ENCODE results near the gene RPS15.

The RPS15 gene

GRCh38 chr19:1481893-1482360 lies 43.7 kb downstream of the RPS15 start:
- DNase-seq (ENCODE audit: low read depth, low spot score) = no peak

DNA sequence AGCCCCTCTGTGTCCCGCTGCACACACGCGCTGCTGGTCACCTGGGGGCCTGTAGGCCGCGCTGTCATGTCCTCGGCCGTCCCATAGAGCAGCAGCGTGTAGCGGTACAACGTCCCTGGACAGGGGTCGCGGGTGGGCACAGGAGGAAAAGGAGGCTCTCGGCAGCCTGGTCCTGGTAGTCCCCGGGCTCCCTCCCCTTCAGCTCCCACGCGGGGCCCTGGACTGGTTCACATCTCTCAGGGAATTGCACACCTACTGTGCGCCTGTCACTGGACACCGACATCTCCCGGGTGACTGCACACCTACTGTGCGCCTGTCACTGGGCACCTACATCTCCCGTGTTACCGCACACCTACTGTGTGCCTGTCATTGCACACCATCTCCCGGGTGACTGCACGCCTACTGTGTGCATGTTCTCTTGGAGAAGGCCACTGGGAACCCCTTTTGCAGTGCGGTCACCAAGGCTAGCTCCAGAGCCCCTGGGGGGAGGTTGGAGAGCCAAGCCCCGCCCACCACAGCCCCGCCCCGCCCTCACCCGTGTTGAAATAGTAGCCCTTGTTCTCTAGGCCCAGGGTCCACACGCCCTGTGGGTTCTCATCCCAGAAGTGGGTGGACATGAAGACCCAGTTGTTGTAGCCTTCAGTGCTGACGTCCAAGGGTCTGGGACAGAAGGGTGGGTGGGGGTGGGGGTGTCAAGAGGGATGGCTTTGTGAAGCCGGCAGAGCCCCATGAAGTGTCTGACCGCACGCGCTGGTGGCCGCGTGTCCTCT lies 44.4 kb downstream of the RPS15 start:
- no peak for DNase-seq (ENCODE audit: low read depth, low spot score)

DNA sequence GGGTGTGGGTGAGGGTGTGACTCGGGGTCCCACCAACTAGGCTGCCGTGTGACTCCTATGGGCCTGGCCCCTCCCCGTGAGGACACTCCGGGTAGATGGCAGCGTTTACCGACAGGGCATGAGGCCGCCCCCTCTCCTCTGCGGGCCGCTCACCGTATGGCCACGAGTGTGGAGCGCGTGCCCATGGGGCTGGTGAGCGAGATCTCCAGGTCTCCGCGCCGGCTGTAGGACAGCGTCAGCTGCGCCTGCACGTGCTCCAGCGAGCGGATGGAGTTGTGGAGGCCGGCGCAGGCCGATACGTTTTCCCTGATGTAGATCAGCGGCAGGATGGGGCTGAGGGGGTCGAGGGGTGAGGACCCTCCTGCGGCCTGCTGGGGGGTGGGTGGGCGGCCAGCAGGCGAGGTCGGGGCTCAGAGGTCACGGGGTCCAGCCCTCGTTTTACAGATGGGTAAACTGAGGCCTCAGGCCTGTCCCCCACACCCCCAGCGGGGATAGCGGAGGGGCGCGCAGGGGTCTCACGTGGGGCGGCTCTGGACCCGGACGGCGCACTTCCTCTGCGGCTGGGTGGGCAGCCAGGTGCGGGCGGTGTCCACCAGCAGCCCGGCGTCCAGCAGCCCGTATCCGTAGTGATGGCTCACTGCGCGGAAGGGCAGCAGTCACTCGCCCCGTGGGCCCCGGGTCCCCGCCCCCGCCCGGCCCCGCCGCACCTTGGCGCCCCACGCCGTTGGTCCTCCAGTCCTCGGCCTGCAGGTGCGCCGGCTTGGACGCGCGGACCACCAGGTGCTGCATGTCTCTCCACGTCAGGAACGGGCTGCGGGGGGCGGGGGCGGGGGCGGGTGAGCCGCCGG lies 45.2 kb downstream of the RPS15 start:
- no peak for DNase-seq (ENCODE audit: low read depth, low spot score)

- no peak for DNase-seq (ENCODE audit: low read depth, low spot score)
These were observed 45.8 kb downstream of the RPS15 start for GRCh38 chr19:1483979-1484428.

DNA sequence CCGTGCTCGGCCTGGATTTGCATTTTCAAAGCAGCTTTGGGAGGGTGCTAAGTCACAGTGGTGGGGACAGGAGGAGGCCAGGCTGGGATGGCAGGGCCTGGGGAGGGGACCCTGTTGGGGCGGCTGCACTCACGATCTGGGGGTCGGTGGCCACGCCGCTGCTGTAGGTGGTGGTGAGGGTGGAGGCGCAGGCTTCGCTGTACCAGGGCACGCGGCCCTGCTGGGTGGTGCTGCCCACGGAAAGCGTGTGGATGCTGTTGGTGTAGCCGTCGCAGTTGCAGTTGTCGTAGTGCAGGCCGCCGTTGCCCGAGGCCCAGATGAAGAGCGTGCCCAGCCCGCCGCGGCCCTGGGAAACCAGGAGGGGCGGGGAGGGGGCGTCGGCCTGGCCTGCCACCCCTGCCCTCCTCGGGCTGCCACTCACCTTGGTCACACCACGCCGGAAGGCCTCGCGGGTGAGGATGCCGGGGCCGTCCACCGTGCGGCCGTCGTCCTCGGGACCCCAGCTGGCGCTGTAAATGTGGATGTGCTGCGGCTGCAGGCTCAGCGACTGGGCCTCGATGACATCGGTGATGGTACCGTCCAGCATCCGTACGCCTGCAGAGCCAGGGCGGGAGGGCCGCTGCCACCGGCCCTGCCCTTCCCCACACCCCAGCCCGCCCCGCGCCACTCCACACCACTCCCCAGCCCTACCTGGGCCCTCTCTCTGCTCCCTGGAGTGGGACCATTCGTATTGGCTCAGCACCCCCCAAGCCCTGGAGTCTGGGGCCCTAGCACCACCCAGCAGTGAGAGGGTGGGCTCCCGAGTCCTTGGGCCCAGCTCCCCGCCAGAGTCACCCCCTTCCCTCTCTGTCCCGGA lies 48.8 kb downstream of the RPS15 start:
- no peak for DNase-seq (ENCODE audit: low read depth, low spot score)

DNA sequence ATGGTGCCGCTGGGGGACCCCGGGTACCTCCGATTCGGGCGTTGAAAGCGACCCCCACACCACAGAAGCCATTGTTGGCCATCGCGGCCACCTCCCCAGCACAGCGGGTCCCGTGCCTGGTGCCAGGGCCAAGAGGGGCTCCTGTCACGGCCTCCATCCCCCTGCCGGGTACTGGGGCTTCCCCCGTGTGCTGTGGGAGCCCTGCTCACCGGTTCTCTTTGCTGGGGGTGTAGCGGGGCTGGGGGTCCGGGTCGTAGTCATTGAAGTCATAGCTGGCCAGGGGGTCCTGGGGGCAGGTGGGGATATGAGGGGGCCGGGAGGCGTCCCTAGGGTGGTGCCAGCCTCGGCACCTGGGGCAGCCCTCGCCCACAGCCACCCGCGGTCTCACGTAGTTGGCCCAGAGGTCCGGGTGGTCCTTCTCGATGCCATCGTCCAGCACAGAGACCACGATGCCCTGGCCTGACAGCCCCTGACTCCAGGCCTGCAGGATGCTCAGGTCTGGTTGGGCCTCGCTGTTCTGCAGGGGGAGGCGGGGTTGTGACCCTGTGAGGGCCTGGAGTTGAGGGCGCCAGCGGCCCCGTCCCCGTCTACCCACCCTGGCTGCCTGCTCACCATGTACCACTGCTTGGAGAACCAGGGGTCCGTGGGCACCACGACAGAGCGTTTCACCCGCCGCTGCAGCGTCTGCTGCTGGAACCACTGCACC lies 49.5 kb downstream of the RPS15 start:
- no peak for DNase-seq (ENCODE audit: low read depth, low spot score)

DNA sequence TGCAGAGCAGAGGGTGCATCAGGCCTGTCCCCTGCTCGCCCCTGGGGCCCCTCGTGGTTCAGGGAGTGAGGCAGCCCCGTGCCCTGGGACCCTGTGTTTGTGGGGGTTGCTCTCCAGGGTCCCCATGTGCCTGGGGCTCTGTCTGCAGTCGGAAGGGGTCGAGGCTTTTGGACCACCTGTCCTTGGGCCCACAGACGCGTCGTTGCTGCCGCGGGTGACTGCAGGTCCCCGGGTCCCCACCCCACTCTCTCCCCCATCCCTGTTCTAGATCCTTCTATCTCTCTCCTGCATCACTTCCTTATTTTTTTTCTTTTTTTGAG lies 50.0 kb downstream of the RPS15 start:
- no peak for DNase-seq (ENCODE audit: low read depth, low spot score)

- no peak for DNase-seq (ENCODE audit: low read depth, low spot score)
These were observed 51.5 kb downstream of the RPS15 start for GRCh38 chr19:1489463-1490310.

Data from activated naive CD8-positive, alpha-beta T cell treated with anti-CD3 and anti-CD28 coated beads, Interleukin-2, amount 50 U/mL, for 16 hours (primary cell).